MM.1S (cell line): ENCODE results near the gene DOCK11.
"Not testable (repeated sequence)": the region's sequence is repeated elsewhere in the genome, so short reads cannot be mapped to it uniquely, and the experiment has no call there.

Experiments
- CTCF ChIP-seq: fragments of 300-600 bp; sonication (generic); IDR thresholded peaks from 2 replicates; pipeline ENCODE4 v1.5.1; 2016; ENCODE audit warnings: antibody characterized with exemption, low read length, mixed read lengths
- EZH2 ChIP-seq: fragments of 300-600 bp; sonication (generic); optimal IDR thresholded peaks from 2 replicates; pipeline ENCODE3; 2017; ENCODE audit warnings: low read depth, mild to moderate bottlenecking, antibody characterized with exemption, low read length, mixed read lengths
- EZH2phosphoT487 ChIP-seq: fragments of 300-600 bp; sonication (generic); IDR thresholded peaks from 2 replicates; pipeline ENCODE4 v1.6.1; 2018; ENCODE audit warnings: antibody characterized with exemption, low read length

GRCh38 chrX:118715917-118716316 lies 220.3 kb downstream of the DOCK11 start:
- TF ChIP-seq CTCF, EZH2phosphoT487, EZH2: not testable (repeated sequence)
